ENCODE data around the gene TSHZ2.

- TF ChIP-seq CTCF (IDR thresholded peaks at IDR 0.05; ENCODE audit: low read depth, low read length) (no peak), EZH2phosphoT487 (IDR thresholded peaks at IDR 0.05; ENCODE audit: low read depth) (no peak)
These were observed 3.8 kb downstream of the TSHZ2 start for GRCh38 chr20:52975803-52976531.
